Measurements from ENCODE around the gene KPNB1.

Gene KPNB1

GRCh38 chr17:47728214-47728877, 78.6 kb downstream of the KPNB1 start:
- DNase-seq (ENCODE audit: low read depth): no peak

DNA sequence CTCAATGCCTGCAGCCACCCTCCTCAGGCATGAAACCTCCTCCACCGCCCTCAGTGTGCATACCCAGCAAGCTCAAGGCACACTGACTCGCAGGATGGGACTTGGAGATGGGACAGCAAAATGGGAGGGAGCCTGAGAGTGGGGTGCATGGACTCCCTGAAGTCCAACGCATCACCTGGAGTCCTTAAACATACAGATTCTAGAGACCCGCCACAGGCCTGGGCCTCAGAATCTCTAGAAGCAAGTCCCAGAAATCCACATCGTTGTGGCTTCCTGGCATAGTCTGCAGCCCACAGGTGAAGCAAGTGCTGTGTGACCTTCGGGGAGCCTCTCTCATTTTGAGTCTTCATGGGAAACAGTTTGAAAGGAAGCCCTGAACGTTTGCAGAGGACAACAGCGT, 79.8 kb downstream of the KPNB1 start:
- DNase-seq (ENCODE audit: low read depth): no peak

- no peak for DNase-seq (ENCODE audit: low read depth)
Measured at GRCh38 chr17:47730681-47731080, 81.0 kb downstream of the KPNB1 start.

DNA sequence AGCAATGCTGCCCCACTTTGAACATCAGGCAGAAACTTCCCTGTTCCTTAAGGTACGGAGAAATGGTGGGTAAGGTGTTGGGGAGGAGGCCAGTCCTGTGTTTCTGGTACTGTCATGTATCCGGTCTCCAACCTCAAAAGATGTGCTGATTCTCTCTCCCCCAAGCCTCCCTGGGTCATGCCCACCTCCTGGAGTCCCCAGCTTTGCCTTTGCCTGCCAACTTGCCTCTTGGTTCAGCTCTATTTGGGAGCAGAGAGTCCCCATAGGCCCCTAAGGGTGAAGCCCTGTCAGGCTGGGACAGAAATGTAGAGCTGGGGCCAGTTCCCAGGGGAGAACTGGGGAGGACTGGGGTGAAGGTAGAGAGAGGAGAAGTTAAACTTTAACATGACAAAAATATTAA, 81.7 kb downstream of the KPNB1 start:
- DNase-seq (ENCODE audit: low read depth): no peak

DNA sequence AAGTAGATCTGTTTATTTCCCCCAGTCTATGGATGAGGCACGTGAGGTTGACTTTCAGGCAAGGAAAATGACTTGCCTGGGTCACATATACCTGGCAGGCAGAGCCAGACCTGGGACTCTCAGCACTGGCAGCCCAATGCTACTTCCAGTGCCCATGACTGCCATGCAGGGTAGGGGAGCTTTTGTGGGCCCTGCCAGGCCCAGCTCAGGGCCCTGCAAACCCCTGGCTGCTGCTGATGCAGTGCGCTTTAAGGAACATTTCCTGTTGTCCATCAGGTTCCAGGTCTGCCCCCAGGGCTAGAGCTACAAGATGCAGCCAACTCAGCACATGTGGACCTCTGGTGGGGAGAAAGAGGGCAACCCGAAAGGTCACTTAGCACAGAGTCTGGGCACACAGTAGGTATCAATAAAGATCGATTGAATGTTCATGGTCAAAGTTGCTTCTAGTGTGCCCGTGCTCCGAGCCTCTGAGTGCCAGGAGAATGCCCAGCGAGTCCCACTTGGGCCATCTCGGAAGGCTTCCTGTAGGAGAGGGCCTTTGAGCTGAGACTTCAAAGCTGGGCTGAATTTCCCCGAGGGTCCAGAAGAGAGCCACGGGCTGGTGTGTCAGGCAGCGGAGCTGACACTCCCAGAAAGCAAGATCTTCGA, 82.8 kb downstream of the KPNB1 start:
- DNase-seq (ENCODE audit: low read depth): no peak

- peak; percentile 89 for DNase-seq (ENCODE audit: low read depth)
Measured at GRCh38 chr17:47733047-47733673, 83.4 kb downstream of the KPNB1 start, which contains the start of gene TBX21. Gene TBX21, plus strand, starts transcription at chr17:47733236. Its CDS starts 219 bp downstream, at chr17:47733455.

DNA sequence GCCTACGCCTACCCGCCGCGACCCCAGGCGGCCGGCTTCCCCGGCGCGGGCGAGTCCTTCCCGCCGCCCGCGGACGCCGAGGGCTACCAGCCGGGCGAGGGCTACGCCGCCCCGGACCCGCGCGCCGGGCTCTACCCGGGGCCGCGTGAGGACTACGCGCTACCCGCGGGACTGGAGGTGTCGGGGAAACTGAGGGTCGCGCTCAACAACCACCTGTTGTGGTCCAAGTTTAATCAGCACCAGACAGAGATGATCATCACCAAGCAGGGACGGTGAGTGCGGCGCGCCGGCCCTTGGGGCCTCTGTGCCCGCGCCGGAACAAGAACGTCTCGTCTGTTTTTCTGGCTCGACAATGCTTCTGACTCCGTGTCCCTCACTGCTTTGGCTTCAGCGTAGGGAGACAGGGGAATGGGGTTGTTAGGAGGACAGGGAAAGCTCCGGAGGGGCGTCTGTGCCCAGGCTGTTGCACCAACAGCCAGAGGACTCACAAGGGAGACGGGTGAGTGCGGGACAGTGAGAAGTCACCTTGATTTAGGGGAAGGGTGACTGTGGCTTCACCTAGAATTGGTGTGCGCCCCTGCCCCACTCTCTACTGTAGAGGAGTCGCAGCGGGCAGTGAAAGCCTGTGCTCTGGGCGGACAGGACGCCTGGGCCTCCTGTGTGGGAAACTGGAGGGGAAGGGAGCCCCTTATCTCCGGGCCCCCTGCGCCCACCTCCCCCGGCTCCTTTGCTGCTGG, 84.1 kb downstream of the KPNB1 start:
- DNase-seq (ENCODE audit: low read depth): no peak

- DNase-seq (ENCODE audit: low read depth): no peak
Measured at GRCh38 chr17:47735139-47735464, 85.4 kb downstream of the KPNB1 start.
